OCI-LY7 (cell line): ENCODE data around the gene C1orf146.

Experiments used
- EZH2phosphoT487 ChIP-seq: fragments of 200-600 bp; sonication (generic); IDR thresholded peaks from 2 replicates; pipeline ENCODE4 v1.6.1; 2018; ENCODE audit warnings: low read depth, borderline replicate concordance, mild to moderate bottlenecking, mixed run types, antibody characterized with exemption, low read length, moderate library complexity, mixed read lengths
- TF ChIP-seq, protein P1 (sequence below): fragments of 200-600 bp; sonication (generic); conservative IDR thresholded peaks from 2 replicates; pipeline ENCODE4 v1.5.1; 2014; ENCODE audit warnings: mild to moderate bottlenecking, antibody characterized with exemption, low read length, moderate library complexity, mixed read lengths

GRCh38 chr1:92203105-92203504 lies 14.6 kb upstream of the C1orf146 start:
- TF ChIP-seq, protein P1, sequence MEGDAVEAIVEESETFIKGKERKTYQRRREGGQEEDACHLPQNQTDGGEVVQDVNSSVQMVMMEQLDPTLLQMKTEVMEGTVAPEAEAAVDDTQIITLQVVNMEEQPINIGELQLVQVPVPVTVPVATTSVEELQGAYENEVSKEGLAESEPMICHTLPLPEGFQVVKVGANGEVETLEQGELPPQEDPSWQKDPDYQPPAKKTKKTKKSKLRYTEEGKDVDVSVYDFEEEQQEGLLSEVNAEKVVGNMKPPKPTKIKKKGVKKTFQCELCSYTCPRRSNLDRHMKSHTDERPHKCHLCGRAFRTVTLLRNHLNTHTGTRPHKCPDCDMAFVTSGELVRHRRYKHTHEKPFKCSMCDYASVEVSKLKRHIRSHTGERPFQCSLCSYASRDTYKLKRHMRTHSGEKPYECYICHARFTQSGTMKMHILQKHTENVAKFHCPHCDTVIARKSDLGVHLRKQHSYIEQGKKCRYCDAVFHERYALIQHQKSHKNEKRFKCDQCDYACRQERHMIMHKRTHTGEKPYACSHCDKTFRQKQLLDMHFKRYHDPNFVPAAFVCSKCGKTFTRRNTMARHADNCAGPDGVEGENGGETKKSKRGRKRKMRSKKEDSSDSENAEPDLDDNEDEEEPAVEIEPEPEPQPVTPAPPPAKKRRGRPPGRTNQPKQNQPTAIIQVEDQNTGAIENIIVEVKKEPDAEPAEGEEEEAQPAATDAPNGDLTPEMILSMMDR: no peak
- TF ChIP-seq EZH2phosphoT487: no peak
